Panc1 (cell line): ENCODE measurements around the gene ATRNL1.

Experiments used
- POLR2AphosphoS5 ChIP-seq: IDR thresholded peaks from 2 replicates; pipeline ENCODE4 v1.6.1; 2012; ENCODE audit warnings: mild to moderate bottlenecking, low read depth, low read length, moderate library complexity
- SIN3A ChIP-seq: IDR thresholded peaks from 2 replicates; pipeline ENCODE4 v1.6.1; 2012; ENCODE audit warnings: low read depth, mild to moderate bottlenecking, low read length, moderate library complexity, borderline replicate concordance; ENCODE audit not compliant: insufficient read depth
- TCF7L2 ChIP-seq: IDR thresholded peaks from 2 replicates; pipeline ENCODE4 v1.6.1; 2011; ENCODE audit warnings: mild to moderate bottlenecking, low read depth, low read length, inconsistent platforms
- TF ChIP-seq, protein P1 (sequence below): fragments of 450-650 bp; IDR thresholded peaks from 2 replicates; pipeline ENCODE4 v1.5.1; 2017; ENCODE audit warnings: mild to moderate bottlenecking
- TF ChIP-seq, protein P2 (sequence below), 2 experiments: IDR thresholded peaks; 2 replicates each; pipeline ENCODE4 v1.6.1; 2011 to 2012; ENCODE audit warnings: low read depth in 2 of 2, control low read depth in 1 of 2, low read length in 1 of 2, mild to moderate bottlenecking in 1 of 2, moderate library complexity in 1 of 2; ENCODE audit not compliant: insufficient read depth in 1 of 2

GRCh38 chr10:115604627-115605026 lies 511.5 kb downstream of the ATRNL1 start:
- TF ChIP-seq SIN3A = no peak
- TF ChIP-seq, protein P1, sequence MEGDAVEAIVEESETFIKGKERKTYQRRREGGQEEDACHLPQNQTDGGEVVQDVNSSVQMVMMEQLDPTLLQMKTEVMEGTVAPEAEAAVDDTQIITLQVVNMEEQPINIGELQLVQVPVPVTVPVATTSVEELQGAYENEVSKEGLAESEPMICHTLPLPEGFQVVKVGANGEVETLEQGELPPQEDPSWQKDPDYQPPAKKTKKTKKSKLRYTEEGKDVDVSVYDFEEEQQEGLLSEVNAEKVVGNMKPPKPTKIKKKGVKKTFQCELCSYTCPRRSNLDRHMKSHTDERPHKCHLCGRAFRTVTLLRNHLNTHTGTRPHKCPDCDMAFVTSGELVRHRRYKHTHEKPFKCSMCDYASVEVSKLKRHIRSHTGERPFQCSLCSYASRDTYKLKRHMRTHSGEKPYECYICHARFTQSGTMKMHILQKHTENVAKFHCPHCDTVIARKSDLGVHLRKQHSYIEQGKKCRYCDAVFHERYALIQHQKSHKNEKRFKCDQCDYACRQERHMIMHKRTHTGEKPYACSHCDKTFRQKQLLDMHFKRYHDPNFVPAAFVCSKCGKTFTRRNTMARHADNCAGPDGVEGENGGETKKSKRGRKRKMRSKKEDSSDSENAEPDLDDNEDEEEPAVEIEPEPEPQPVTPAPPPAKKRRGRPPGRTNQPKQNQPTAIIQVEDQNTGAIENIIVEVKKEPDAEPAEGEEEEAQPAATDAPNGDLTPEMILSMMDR = no peak
- no peak for TF ChIP-seq TCF7L2
- TF ChIP-seq, protein P2, sequence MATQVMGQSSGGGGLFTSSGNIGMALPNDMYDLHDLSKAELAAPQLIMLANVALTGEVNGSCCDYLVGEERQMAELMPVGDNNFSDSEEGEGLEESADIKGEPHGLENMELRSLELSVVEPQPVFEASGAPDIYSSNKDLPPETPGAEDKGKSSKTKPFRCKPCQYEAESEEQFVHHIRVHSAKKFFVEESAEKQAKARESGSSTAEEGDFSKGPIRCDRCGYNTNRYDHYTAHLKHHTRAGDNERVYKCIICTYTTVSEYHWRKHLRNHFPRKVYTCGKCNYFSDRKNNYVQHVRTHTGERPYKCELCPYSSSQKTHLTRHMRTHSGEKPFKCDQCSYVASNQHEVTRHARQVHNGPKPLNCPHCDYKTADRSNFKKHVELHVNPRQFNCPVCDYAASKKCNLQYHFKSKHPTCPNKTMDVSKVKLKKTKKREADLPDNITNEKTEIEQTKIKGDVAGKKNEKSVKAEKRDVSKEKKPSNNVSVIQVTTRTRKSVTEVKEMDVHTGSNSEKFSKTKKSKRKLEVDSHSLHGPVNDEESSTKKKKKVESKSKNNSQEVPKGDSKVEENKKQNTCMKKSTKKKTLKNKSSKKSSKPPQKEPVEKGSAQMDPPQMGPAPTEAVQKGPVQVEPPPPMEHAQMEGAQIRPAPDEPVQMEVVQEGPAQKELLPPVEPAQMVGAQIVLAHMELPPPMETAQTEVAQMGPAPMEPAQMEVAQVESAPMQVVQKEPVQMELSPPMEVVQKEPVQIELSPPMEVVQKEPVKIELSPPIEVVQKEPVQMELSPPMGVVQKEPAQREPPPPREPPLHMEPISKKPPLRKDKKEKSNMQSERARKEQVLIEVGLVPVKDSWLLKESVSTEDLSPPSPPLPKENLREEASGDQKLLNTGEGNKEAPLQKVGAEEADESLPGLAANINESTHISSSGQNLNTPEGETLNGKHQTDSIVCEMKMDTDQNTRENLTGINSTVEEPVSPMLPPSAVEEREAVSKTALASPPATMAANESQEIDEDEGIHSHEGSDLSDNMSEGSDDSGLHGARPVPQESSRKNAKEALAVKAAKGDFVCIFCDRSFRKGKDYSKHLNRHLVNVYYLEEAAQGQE (IDR thresholded peaks at IDR 0.05; ENCODE audit: insufficient read depth in 1 of 2, low read depth in 2 of 2, low read length in 1 of 2) = no peak
- TF ChIP-seq POLR2AphosphoS5 = no peak
